HG03025 (cell line): Measurements from ENCODE around the gene MTREX.

Source experiments
- ATAC-seq: cut with Tn5 transposase; IDR thresholded peaks from one replicate; pipeline ENCODE4 v1.9.1; 2021; ENCODE audit warnings: mild to moderate bottlenecking, moderate library complexity; ENCODE audit not compliant: unreplicated experiment, low FRiP score

Gene MTREX

DNA sequence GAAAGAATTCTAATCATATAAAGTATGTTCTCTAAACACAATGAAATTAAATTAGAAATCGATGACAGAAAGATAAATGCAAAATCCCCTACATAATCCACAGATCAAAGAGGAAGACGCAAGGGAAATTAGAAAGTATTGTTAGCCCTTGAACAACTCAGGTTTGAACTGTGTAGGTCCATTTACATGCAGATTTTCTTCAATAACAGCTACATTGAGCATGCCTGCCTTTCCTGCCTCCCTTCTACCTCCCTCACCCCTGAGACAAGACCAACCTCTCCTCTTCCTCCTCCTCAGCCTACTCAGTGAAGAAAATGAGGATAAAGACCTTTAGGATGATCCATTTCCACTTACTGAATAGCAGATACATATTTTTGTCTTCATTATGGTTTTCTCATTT lies 151.8 kb downstream of the MTREX start:
- ATAC-seq = no peak

DNA sequence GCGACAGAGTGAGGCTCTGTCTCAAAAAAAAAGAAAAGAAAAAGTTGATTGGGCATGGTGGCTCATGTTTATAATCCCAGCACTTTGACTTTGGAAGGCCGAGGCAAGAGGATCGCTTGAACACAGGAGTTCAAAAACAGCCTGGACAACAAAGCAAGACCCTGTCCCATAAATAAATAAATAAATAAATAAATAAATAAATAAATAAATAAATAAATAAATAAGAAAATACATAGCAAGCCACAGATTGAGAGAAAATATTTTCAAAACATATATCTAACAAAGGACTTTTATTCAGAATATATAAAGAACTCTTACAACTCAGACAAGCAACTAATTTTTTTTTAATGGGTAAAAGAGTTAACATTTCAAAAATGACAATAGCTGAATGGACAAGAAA lies 155.8 kb downstream of the MTREX start:
- no peak for ATAC-seq

DNA sequence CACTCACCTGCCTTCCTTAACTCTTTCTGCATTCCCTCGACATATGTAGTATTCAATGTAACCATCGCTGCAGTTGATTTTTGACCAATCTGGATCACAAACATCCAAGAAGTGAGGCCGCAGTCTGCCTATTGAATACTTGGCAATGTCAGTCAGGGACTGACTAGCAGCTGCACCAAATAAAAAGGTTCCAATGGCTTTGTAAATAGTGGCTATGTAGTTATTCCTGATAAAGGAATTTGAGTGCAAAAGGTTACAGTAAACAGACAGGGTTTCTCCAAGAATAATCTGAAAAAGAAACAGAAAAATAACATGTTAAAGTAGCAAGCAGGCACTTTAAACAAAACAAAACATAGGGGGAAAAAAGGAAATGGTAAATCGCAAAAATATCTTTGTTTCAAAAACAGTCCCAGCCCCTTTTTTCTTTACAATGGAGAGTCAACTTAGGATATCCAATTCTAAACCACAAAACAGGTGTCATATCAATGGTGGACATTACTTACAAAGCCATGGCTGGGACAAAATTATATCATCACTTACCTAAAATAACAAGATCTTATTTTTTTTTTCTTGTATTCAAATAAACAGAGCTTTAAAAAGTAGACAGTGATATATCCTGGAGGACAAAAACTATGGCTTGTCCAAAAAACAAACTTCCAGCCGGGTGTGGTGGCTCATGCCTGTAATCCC lies 160.2 kb downstream of the MTREX start:
- ATAC-seq = no peak

DNA sequence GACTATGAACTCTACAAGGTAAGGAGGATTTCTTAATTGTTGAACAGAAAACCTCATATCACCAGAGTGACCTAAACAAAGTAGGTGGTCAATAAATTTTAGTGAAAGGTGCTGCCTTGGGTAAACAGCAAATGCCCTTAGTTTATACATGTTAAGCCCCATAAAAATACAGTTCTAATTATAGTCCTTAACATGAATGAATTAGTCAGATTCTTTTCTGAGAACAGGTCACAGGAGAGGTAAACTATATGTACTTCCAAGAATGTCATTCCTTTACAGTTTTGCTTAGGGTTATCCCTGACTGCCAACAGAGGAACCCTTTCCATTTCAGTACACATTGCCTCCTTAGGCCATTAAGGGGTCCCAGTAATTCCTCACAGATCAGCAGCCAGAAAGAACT lies 162.1 kb downstream of the MTREX start:
- no peak for ATAC-seq

DNA sequence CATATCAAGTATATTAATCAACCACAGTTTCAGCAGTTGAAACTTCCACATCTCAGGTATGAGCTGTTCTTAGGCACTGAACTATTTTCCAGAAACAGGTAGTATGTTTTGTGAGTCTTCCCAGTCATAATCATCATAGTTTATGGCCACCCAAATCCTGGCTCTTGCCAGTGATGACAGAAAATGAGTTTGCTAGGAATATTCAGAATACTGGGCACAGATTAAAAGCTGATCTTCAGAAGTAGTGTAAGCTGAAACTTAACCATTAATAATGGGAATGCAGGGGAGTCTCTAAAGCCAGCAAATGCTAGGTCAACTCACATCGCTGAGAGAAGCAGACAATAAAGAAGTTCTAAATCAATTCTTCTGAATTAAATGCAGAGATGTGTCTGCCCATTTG lies 162.5 kb downstream of the MTREX start:
- no peak for ATAC-seq

DNA sequence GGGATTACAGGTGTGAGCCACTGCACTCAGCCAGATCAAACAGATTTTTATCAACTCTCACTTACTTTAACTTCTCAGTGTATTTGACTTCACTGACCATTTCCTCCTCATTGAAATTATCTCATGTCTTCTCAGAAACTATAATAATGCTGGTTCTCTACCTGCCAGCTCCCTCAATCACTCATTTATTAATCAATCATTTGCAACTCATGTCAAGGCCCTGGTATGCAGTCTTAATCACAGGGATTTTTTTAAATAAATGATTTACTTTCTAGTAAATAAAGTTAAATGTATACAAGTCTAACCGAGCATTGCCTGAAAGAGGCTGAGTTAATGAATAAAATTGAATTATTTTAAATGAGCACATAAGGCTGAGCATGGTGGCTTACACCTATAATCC lies 163.7 kb downstream of the MTREX start:
- ATAC-seq = no peak

DNA sequence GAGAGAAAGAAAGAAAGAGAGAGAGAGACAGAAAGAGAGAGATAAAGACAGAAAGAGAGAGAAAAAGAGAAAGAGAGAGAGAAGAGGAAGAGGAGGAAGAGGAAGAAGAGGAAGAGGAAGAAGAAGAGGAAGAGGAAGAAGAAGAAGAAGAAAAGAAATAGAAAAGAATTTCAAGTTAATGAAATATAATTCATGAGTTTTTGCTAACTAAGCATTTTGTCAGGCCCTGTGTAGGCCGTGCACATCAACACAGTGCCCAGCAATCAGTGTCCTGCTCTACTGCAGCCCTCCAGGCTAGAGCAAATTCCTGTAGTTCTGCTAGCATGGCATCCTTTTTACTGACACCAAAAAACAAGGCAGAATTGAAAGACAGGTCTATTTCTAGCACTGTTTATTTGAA lies 164.9 kb downstream of the MTREX start:
- ATAC-seq = no peak
